ENCODE results near the gene FKRP.
A peak's percentile ranks its signal among the peaks of the same experiment; 100 is the strongest.

Gene FKRP

GRCh38 chr19:46713781-46714443 lies 31.9 kb upstream of the FKRP start:
- DNase-seq (ENCODE audit: insufficient read length, low spot score) = peak; percentile 83
- TF ChIP-seq POLR2A (IDR thresholded peaks at IDR 0.05; ENCODE audit: low read depth, low read length) (no peak), POU2F2 (IDR thresholded peaks at IDR 0.05; ENCODE audit: low read depth, low read length) (no peak), PAX5 (IDR thresholded peaks at IDR 0.05; ENCODE audit: insufficient read depth, low read length, severe bottlenecking) (no peak), POLR2AphosphoS5 (IDR thresholded peaks at IDR 0.05; ENCODE audit: low read depth, low read length) (no peak), TAF1 (IDR thresholded peaks at IDR 0.05; ENCODE audit: low read depth, low read length) (no peak), SPI1 (IDR thresholded peaks at IDR 0.05; ENCODE audit: low read depth, low read length) (no peak)
- peak; percentile 62 for FAIRE-seq

GRCh38 chr19:46714444-46715106 lies 31.3 kb upstream of the FKRP start:
- DNase-seq (ENCODE audit: insufficient read length, low spot score) (peak; percentile 84), FAIRE-seq (peak; percentile 76)
- TF ChIP-seq POLR2AphosphoS5 (IDR thresholded peaks at IDR 0.05; ENCODE audit: low read depth, low read length) (no peak), SPI1 (IDR thresholded peaks at IDR 0.05; ENCODE audit: low read depth, low read length) (peak; percentile 52; the same call in 1 of the 2 replicates), TAF1 (IDR thresholded peaks at IDR 0.05; ENCODE audit: low read depth, low read length) (no peak), POU2F2 (IDR thresholded peaks at IDR 0.05; ENCODE audit: low read depth, low read length) (no peak), POLR2A (IDR thresholded peaks at IDR 0.05; ENCODE audit: low read depth, low read length) (no peak), PAX5 (IDR thresholded peaks at IDR 0.05; ENCODE audit: insufficient read depth, low read length, severe bottlenecking) (no peak)

- TF ChIP-seq TAF1 (IDR thresholded peaks at IDR 0.05; ENCODE audit: low read depth, low read length) (no peak), POLR2A (IDR thresholded peaks at IDR 0.05; ENCODE audit: low read depth, low read length) (no peak), SPI1 (IDR thresholded peaks at IDR 0.05; ENCODE audit: low read depth, low read length) (no peak), PAX5 (IDR thresholded peaks at IDR 0.05; ENCODE audit: insufficient read depth, low read length, severe bottlenecking) (no peak), POLR2AphosphoS5 (IDR thresholded peaks at IDR 0.05; ENCODE audit: low read depth, low read length) (no peak), POU2F2 (IDR thresholded peaks at IDR 0.05; ENCODE audit: low read depth, low read length) (no peak)
- FAIRE-seq (no peak), DNase-seq (ENCODE audit: insufficient read length, low spot score) (no peak)
These were observed 30.3 kb upstream of the FKRP start for GRCh38 chr19:46715620-46715974.

GRCh38 chr19:46715975-46716671 lies 29.7 kb upstream of the FKRP start:
- TF ChIP-seq TAF1 (IDR thresholded peaks at IDR 0.05; ENCODE audit: low read depth, low read length) (no peak), SPI1 (IDR thresholded peaks at IDR 0.05; ENCODE audit: low read depth, low read length) (no peak), PAX5 (IDR thresholded peaks at IDR 0.05; ENCODE audit: insufficient read depth, low read length, severe bottlenecking) (no peak), POU2F2 (IDR thresholded peaks at IDR 0.05; ENCODE audit: low read depth, low read length) (no peak), POLR2A (IDR thresholded peaks at IDR 0.05; ENCODE audit: low read depth, low read length) (no peak), POLR2AphosphoS5 (IDR thresholded peaks at IDR 0.05; ENCODE audit: low read depth, low read length) (no peak)
- FAIRE-seq (peak; percentile 45), DNase-seq (ENCODE audit: insufficient read length, low spot score) (no peak)

GRCh38 chr19:46716672-46717033 lies 29.2 kb upstream of the FKRP start:
- TF ChIP-seq TAF1 (IDR thresholded peaks at IDR 0.05; ENCODE audit: low read depth, low read length) = no peak
- FAIRE-seq (no peak), DNase-seq (ENCODE audit: insufficient read length, low spot score) (no peak)

- TF ChIP-seq POU2F2 (IDR thresholded peaks at IDR 0.05; ENCODE audit: low read depth, low read length) (no peak), PAX5 (IDR thresholded peaks at IDR 0.05; ENCODE audit: insufficient read depth, low read length, severe bottlenecking) (no peak), POLR2AphosphoS5 (IDR thresholded peaks at IDR 0.05; ENCODE audit: low read depth, low read length) (0 out of 2 replicates have a peak, but pooled peaks have one; percentile 16), SPI1 (IDR thresholded peaks at IDR 0.05; ENCODE audit: low read depth, low read length) (peak; percentile 56), TAF1 (IDR thresholded peaks at IDR 0.05; ENCODE audit: low read depth, low read length) (no peak), POLR2A (IDR thresholded peaks at IDR 0.05; ENCODE audit: low read depth, low read length) (no peak; the same call in 1 of the 2 replicates)
- FAIRE-seq = peak; percentile 90
- peak; percentile 89 for DNase-seq (ENCODE audit: insufficient read length, low spot score)
These were observed 28.7 kb upstream of the FKRP start, which contains the start of gene PRKD2 for GRCh38 chr19:46717034-46717715. Gene PRKD2 (minus strand): TSS chr19:46717114. CDS start chr19:46716370, 744 bp downstream.

- DNase-seq (ENCODE audit: insufficient read length, low spot score) (no peak), FAIRE-seq (no peak)
- no peak for TF ChIP-seq POLR2AphosphoS5 (IDR thresholded peaks at IDR 0.05; ENCODE audit: low read depth, low read length)
- no peak for TF ChIP-seq TAF1 (IDR thresholded peaks at IDR 0.05; ENCODE audit: low read depth, low read length)
These were observed 28.1 kb upstream of the FKRP start for GRCh38 chr19:46717716-46718143.

GRCh38 chr19:46718157-46718933 lies 27.5 kb upstream of the FKRP start:
- DNase-seq (ENCODE audit: insufficient read length, low spot score) (peak; percentile 68), FAIRE-seq (peak; percentile 95)
- no peak for TF ChIP-seq PAX5 (IDR thresholded peaks at IDR 0.05; ENCODE audit: insufficient read depth, low read length, severe bottlenecking)
- TF ChIP-seq TAF1 (IDR thresholded peaks at IDR 0.05; ENCODE audit: low read depth, low read length) = 0 out of 2 replicates have a peak, but pooled peaks have one; percentile 47
- peak; percentile 42; the same call in 1 of the 2 replicates for TF ChIP-seq POLR2AphosphoS5 (IDR thresholded peaks at IDR 0.05; ENCODE audit: low read depth, low read length)
- no peak for TF ChIP-seq POLR2A (IDR thresholded peaks at IDR 0.05; ENCODE audit: low read depth, low read length)
- TF ChIP-seq SPI1 (IDR thresholded peaks at IDR 0.05; ENCODE audit: low read depth, low read length) = peak; percentile 70
- TF ChIP-seq POU2F2 (IDR thresholded peaks at IDR 0.05; ENCODE audit: low read depth, low read length) = peak; percentile 72
